ENCODE measurements around the gene CEP131. TPM values are rescaled to one million over a fixed set of nuclear protein-coding genes. Genes with fewer than 3 reads are reported as not detected.

CEP131 gene
- total RNA-seq, 1 donor from 2014 or later = 15.9 TPM

DNA sequence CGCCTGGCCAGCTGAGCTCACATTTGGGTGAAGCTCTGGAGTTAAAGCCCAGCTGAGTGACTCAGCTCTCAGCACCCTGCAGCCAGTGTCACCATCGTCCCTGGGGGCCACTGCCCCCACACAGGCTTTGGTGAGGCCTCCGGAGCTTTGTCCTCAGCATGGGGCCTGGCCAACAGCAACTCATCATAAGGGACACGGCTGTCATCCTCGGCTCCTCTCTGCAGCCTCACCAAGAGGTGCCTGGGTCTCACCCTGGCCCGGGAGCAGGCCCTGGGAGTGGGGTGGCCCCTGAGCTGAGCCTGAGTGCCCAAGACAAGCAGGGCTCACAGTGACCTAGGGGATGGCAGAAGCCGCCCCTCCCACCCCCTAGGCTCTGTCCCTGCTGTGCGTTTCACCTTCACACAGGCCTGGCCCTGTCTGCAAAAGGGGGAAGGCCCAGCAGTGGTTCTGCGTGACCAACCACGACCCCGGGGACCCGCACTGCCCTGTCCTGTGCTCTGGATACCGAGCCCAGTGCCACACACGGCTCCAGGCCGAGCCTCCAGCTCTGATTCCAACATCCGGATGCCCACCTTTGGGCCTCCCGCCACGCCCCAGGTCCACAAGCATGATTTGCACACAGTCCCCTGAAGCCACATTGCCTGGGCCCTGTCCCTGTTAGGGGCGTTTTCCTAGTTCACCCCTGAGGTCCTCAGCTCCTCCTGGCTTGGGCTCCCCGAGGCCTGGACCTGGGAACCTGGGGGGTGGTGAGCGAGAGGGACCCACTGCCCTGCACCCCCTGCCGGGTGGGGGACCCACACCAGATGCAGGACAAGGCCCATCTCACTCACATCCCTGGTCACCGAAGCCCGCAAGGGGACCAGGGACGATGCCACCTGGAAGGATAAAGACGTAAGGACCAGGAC, 34.9 kb downstream of the CEP131 start:
- Mint-ChIP-seq H3K4me1 (no peaks in the 10 kb centered on the region), H3K36me3 (ENCODE audit: low read depth) (peaks cover 18% of the 10 kb centered on the region), H3K27me3 (peaks cover 2% of the 10 kb centered on the region), H3K27ac (no peak overlapping the region), H3K4me3 (no peak overlapping the region), H3K9me3 (no peaks in the 10 kb centered on the region)
- ChIA-PET POLR2A (no interaction called here), CTCF (no interaction called here)
- ATAC-seq (ENCODE audit: low read depth) (no peak), DNase-seq (no peak)
- TF ChIP-seq, protein P1, sequence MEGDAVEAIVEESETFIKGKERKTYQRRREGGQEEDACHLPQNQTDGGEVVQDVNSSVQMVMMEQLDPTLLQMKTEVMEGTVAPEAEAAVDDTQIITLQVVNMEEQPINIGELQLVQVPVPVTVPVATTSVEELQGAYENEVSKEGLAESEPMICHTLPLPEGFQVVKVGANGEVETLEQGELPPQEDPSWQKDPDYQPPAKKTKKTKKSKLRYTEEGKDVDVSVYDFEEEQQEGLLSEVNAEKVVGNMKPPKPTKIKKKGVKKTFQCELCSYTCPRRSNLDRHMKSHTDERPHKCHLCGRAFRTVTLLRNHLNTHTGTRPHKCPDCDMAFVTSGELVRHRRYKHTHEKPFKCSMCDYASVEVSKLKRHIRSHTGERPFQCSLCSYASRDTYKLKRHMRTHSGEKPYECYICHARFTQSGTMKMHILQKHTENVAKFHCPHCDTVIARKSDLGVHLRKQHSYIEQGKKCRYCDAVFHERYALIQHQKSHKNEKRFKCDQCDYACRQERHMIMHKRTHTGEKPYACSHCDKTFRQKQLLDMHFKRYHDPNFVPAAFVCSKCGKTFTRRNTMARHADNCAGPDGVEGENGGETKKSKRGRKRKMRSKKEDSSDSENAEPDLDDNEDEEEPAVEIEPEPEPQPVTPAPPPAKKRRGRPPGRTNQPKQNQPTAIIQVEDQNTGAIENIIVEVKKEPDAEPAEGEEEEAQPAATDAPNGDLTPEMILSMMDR (IDR thresholded peaks at IDR 0.05) = no peak
- intact Hi-C loops (cut with micrococcal nuclease) = no loop called here

DNA sequence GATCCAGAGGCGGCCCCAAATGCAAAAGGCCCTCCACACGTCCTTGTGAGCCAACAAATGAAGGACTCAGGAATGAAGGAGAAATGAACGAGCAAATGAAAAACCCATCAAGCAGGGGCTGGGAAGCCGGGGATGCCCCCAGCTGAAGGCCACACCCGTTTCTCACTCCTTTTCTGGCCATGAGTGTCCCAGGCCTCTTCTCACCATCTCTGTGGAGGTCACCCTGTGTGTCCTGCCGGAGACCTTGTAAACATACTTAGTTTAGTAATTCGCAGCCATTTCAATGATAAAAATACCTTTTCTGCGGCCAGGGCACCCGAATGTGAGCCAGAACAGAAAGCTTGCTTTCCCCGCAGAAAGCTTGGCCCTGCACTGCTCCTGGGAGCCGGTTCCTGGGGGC, 35.6 kb downstream of the CEP131 start:
- ChIA-PET CTCF (no interaction called here), POLR2A (no interaction called here)
- DNase-seq (no peak), ATAC-seq (ENCODE audit: low read depth) (no peak)
- H3K27me3 Mint-ChIP-seq = peaks cover 2% of the 10 kb centered on the region
- TF ChIP-seq, protein P1 (IDR thresholded peaks at IDR 0.05) = no peak
- no peak overlapping the region for H3K27ac Mint-ChIP-seq
- H3K9me3 Mint-ChIP-seq = no peaks in the 10 kb centered on the region
- intact Hi-C loops (cut with micrococcal nuclease) = no loop called here
- no peak overlapping the region for H3K4me3 Mint-ChIP-seq
- peaks cover 18% of the 10 kb centered on the region for H3K36me3 Mint-ChIP-seq (ENCODE audit: low read depth)
- no peaks in the 10 kb centered on the region for H3K4me1 Mint-ChIP-seq

DNA sequence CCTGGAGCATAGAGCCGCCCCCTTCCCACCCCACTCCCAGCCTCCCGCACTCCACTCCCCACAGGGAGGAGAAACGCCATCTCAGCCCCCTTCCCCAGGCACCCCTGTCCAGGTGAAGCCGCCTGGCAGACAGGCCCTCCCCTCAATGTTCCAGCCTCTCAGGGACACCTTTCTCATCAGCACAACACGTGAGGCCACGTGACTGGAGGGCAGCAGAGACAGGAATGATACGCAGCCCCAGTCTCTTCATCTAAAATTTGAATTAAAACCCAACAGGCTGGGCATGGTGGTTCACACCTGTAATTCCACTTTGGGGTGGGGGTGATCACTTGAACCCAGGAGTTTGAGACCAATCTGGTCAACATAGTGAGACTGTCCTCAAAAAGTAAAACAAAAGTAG, 36.6 kb downstream of the CEP131 start:
- DNase-seq = no peak
- peaks cover 14% of the 10 kb centered on the region for H3K36me3 Mint-ChIP-seq (ENCODE audit: low read depth)

DNA sequence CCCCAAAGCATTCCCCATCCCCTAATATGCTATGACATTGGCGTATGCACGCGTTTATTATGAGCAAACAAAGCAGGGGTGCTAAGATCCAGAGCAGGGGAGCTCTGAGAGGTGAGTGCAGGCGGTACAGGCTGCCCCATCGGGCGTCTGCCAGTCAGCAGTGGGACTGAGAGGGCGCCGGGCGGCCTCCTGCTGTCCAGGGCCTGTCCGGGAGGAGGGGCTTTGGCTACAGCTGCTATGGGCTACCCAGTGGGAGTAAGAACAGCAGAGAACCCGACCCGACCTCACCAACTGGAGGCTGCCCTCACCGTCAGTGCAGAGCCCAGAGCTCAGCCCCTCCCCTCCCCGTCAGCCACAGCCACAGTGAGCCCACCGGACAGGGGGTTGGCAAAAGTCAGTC, 38.2 kb downstream of the CEP131 start:
- H3K9me3 Mint-ChIP-seq = no peaks in the 10 kb centered on the region
- CTCF ChIA-PET = no interaction called here

More for the DNA sequence above, 36.6 kb downstream of the CEP131 start:
- TF ChIP-seq, protein P1 (IDR thresholded peaks at IDR 0.05) = no peak
- CTCF ChIA-PET = no interaction called here
- Mint-ChIP-seq H3K27ac (no peak overlapping the region), H3K9me3 (no peaks in the 10 kb centered on the region), H3K27me3 (peaks cover 2% of the 10 kb centered on the region), H3K4me3 (no peak overlapping the region), H3K4me1 (no peaks in the 10 kb centered on the region)
- intact Hi-C loops (cut with micrococcal nuclease) = no loop called here
- ATAC-seq (ENCODE audit: low read depth) = no peak
- POLR2A ChIA-PET = interaction anchor here (0.6 kb wide), 2 partner anchors 29 to 198 kb away, joined by 3 to 5 read pairs; no protein-coding TSS in a partner anchor

DNA sequence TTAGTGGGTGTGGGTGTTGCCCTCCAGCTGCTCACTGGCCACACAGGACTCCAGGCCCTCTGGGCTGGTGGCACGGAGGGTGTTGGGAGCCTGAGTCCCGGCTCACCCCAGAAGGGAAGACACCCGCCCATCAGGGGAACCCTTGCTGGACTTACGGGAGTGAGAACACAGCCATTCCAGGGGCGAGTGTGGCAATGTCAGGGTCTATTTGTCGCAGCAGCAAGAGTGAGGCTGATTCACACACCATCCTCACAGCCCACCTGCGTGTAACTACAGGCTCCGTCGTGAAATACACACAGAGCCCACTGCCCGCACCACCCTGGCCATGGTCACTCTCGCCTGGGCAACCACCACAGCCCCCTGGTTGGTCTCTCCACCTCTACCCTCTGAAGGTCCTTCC, 39.0 kb downstream of the CEP131 start:
- ChIA-PET POLR2A (no interaction called here), CTCF (no interaction called here)
- Mint-ChIP-seq H3K27ac (no peak overlapping the region), H3K36me3 (ENCODE audit: low read depth) (no peaks in the 10 kb centered on the region), H3K4me1 (no peaks in the 10 kb centered on the region), H3K27me3 (peaks cover 2% of the 10 kb centered on the region), H3K9me3 (no peaks in the 10 kb centered on the region), H3K4me3 (no peak overlapping the region)
- intact Hi-C loops (cut with micrococcal nuclease) = no loop called here
- TF ChIP-seq, protein P1 (IDR thresholded peaks at IDR 0.05) = no peak
- DNase-seq (no peak), ATAC-seq (ENCODE audit: low read depth) (no peak)

More for the DNA sequence above, 38.2 kb downstream of the CEP131 start:
- Mint-ChIP-seq H3K4me1 (no peaks in the 10 kb centered on the region), H3K27ac (no peak overlapping the region), H3K36me3 (ENCODE audit: low read depth) (peaks cover 6% of the 10 kb centered on the region), H3K4me3 (no peak overlapping the region), H3K27me3 (peaks cover 2% of the 10 kb centered on the region)
- TF ChIP-seq, protein P1 (IDR thresholded peaks at IDR 0.05) = no peak
- DNase-seq = no peak
- ATAC-seq (ENCODE audit: low read depth) = no peak
- intact Hi-C loops (cut with micrococcal nuclease) = no loop called here
- POLR2A ChIA-PET = no interaction called here

Data from activated B cell treated with CpG ODN at 0.5 μM for 24 hours (primary cell).